OCI-LY7 (cell line): ENCODE data around the gene EFHD2. TPM values are rescaled to one million over a fixed set of nuclear protein-coding genes. Genes with fewer than 3 reads are reported as not detected.
"Not testable (repeated sequence)": the region's sequence is repeated elsewhere in the genome, so short reads cannot be mapped to it uniquely, and the experiment has no call there.

Experiments used
- BruUV-seq: library from RNA; stranded (reverse); fragments of 400-500 nt; replicated peaks from 2 replicates; lab custom pipeline; 2021; lab: Mats Ljungman, UMichigan
- CTCF ChIA-PET: fragments of 300-600 bp; sonication (Branson Sonifier 250); formaldehyde crosslinking; loops from one replicate; lab custom pipeline; 2022; ENCODE audit warnings: antibody characterized with exemption; ENCODE audit not compliant: unreplicated experiment; lab: Charles Lee
- POLR2A ChIA-PET: fragments of 300-600 bp; sonication (Branson Sonifier 250); formaldehyde crosslinking; loops from one replicate; lab custom pipeline; 2022; ENCODE audit warnings: antibody characterized with exemption; lab: Charles Lee
- DNase-seq: peaks from one replicate; pipeline ENCODE4 v3.0.0-alpha.2; 2015; ENCODE audit warnings: low spot score
- H2AFZ ChIP-seq: fragments of 200-600 bp; sonication (generic), shearing (Covaris generic); 2 replicates; pipeline ENCODE4 v1.6.1; 2014; ENCODE audit warnings: mild to moderate bottlenecking, antibody characterized with exemption, low read length, moderate library complexity
- H3K27ac ChIP-seq: fragments of 200-600 bp; sonication (generic); 2 replicates; pipeline ENCODE4 v1.5.1; 2014; ENCODE audit warnings: mixed run types, low read depth, mild to moderate bottlenecking, moderate library complexity, low read length, inconsistent platforms; ENCODE audit not compliant: poor library complexity, severe bottlenecking
- H3K36me3 ChIP-seq: fragments of 200-600 bp; sonication (generic); 2 replicates; pipeline ENCODE4 v1.6.1; 2014; ENCODE audit warnings: mild to moderate bottlenecking, antibody characterized with exemption, low read length, moderate library complexity, mixed read lengths; ENCODE audit not compliant: insufficient read depth
- H3K4me1 ChIP-seq: fragments of 200-600 bp; sonication (generic); 2 replicates; pipeline ENCODE4 v1.5.1; 2014; ENCODE audit warnings: mild to moderate bottlenecking, low read length; ENCODE audit not compliant: insufficient read depth, poor library complexity, severe bottlenecking
- H3K4me2 ChIP-seq: fragments of 200-600 bp; sonication (generic); 2 replicates; pipeline ENCODE4 v1.6.1; 2014; ENCODE audit warnings: mild to moderate bottlenecking, low read length
- H3K4me3 ChIP-seq: fragments of 200-600 bp; sonication (generic); 2 replicates; pipeline ENCODE4 v1.5.1; 2014; ENCODE audit warnings: mild to moderate bottlenecking, low read depth, low read length; ENCODE audit not compliant: poor library complexity, severe bottlenecking
- H3K79me2 ChIP-seq: fragments of 200-600 bp; sonication (generic); 2 replicates; pipeline ENCODE4 v1.6.1; 2016; ENCODE audit warnings: low read depth, mild to moderate bottlenecking, low read length, moderate library complexity, mixed read lengths; ENCODE audit not compliant: insufficient read depth
- H3K9me2 ChIP-seq: fragments of 200-600 bp; sonication (generic); 2 replicates; pipeline ENCODE4 v1.6.1; 2016; ENCODE audit warnings: mild to moderate bottlenecking, low read length, mixed read lengths; ENCODE audit not compliant: insufficient read depth
- H3K9me3 ChIP-seq: fragments of 200-600 bp; sonication (generic); 2 replicates; pipeline ENCODE4 v1.6.1; 2014; ENCODE audit warnings: mild to moderate bottlenecking, mixed run types, low read length, mixed read lengths
- H4K20me1 ChIP-seq: fragments of 200-600 bp; sonication (generic); 2 replicates; pipeline ENCODE4 v1.6.1; 2014; ENCODE audit warnings: mild to moderate bottlenecking, antibody characterized with exemption, low read length, moderate library complexity, mixed read lengths; ENCODE audit not compliant: insufficient read depth
- CTCF ChIP-seq: fragments of 200-600 bp; sonication (generic); conservative IDR thresholded peaks from 2 replicates; pipeline ENCODE4 v1.5.1; 2014; ENCODE audit warnings: mild to moderate bottlenecking, antibody characterized with exemption, low read length, moderate library complexity, mixed read lengths
- EZH2phosphoT487 ChIP-seq: fragments of 200-600 bp; sonication (generic); IDR thresholded peaks from 2 replicates; pipeline ENCODE4 v1.6.1; 2018; ENCODE audit warnings: low read depth, borderline replicate concordance, mild to moderate bottlenecking, mixed run types, antibody characterized with exemption, low read length, moderate library complexity, mixed read lengths
- intact Hi-C: fragments of 100-400 bp; cut with micrococcal nuclease; formaldehyde crosslinking; loops from one replicate; pipeline ENCODE4 v1.10.0; 2022; ENCODE audit not compliant: unreplicated experiment
- total RNA-seq, 2 experiments: library from RNA; depleted of rRNA in 1 of 2; stranded (reverse); fragments of >200 nt in 1 of 2; shearing (Covaris generic) in 1 of 2; gene quantifications; 2 replicates each; pipeline ENCODE4 v1.2.3, GENCODE V29; 2014 to 2022

The EFHD2 gene
- total RNA-seq, 2 experiments from 2014 or later, result 27.3 to 42.0 TPM

DNA sequence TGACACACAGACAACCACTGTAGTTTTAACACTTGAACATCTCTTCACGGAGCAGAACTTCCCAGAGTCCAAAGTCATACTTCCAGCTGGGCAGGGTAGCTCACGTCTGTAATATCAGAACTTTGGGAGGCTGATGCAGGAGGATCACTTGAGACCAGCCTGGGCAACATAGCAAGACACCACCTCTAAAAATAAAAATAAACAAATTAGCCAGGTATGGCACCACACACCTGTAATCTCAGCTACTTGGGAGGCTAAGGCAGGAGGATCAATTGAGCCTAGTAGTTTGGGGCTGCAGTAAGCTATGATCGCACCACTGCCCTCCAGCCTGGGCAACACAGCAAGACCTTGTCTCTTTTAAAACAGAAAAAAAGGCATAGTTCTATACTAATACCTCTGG, 24.3 kb upstream of the EFHD2 start:
- DNase-seq, result no peak
- H3K9me3 ChIP-seq, result no peaks in the 10 kb centered on the region
- no peaks in the 10 kb centered on the region for H3K79me2 ChIP-seq
- intact Hi-C loops, result no loop called here
- CTCF ChIA-PET, result no interaction called here
- TF ChIP-seq CTCF (no peak), EZH2phosphoT487 (no peak)
- no peaks in the 10 kb centered on the region for H3K36me3 ChIP-seq
- no peak overlapping the region for H2AFZ ChIP-seq
- H4K20me1 ChIP-seq, result no peaks in the 10 kb centered on the region
- BruUV-seq, result no TSS peak
- no peaks in the 10 kb centered on the region for H3K4me1 ChIP-seq
- no peak overlapping the region for H3K4me2 ChIP-seq
- H3K27ac ChIP-seq, result no peak overlapping the region
- POLR2A ChIA-PET, result interaction anchor here (0.6 to 1.4 kb wide), 2 partner anchors 14 to 1128 kb away, joined by 3 read pairs; no protein-coding TSS in a partner anchor
- H3K9me2 ChIP-seq, result no peaks in the 10 kb centered on the region
- H3K4me3 ChIP-seq, result no peak overlapping the region

DNA sequence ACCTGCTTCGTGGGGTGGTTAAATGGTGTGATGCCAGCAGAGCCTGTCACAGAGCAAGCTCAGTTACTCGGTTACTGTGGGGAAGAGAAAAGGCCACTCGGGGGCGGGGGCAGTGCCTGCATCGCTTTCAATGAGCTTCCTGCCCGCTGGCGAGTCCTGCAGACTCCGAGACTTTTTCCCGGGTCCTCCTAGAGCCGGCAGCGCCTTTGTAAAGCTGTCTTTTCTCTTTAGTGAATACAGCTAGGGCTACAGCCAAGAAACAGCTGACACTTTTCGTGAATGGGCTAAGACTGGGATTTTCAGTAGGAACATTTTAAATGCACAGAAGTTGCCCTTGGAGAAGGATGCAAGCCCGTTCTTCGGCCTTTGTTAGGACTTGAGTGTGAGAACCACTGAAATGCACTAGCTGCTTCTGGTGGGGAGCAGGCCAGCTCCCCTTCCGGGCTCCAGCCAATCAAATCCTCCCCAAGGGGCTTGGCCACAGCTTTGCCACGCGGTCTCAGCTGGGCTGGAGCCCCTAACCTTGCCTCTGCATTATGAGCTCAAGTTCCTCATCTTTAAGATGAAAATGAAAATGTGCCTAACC, 23.4 kb upstream of the EFHD2 start:
- H3K36me3 ChIP-seq, result no peaks in the 10 kb centered on the region
- H2AFZ ChIP-seq, result peak overlapping the region; percentile 56; the same call in 1 of the 2 replicates
- no peak for DNase-seq
- BruUV-seq, result no TSS peak
- no peaks in the 10 kb centered on the region for H3K9me2 ChIP-seq
- H3K4me1 ChIP-seq, result no peaks in the 10 kb centered on the region
- POLR2A ChIA-PET, result interaction anchor here (0.6 to 1.4 kb wide), 2 partner anchors 14 to 1128 kb away, joined by 3 read pairs; no protein-coding TSS in a partner anchor
- no peak overlapping the region for H3K4me2 ChIP-seq
- H3K9me3 ChIP-seq, result no peaks in the 10 kb centered on the region
- H3K79me2 ChIP-seq, result no peaks in the 10 kb centered on the region
- no peak overlapping the region for H3K4me3 ChIP-seq
- CTCF ChIA-PET, result no interaction called here
- H4K20me1 ChIP-seq, result no peaks in the 10 kb centered on the region
- no peak overlapping the region for H3K27ac ChIP-seq
- TF ChIP-seq CTCF, result no peak
- TF ChIP-seq EZH2phosphoT487, result no peak
- intact Hi-C loops, result no loop called here

DNA sequence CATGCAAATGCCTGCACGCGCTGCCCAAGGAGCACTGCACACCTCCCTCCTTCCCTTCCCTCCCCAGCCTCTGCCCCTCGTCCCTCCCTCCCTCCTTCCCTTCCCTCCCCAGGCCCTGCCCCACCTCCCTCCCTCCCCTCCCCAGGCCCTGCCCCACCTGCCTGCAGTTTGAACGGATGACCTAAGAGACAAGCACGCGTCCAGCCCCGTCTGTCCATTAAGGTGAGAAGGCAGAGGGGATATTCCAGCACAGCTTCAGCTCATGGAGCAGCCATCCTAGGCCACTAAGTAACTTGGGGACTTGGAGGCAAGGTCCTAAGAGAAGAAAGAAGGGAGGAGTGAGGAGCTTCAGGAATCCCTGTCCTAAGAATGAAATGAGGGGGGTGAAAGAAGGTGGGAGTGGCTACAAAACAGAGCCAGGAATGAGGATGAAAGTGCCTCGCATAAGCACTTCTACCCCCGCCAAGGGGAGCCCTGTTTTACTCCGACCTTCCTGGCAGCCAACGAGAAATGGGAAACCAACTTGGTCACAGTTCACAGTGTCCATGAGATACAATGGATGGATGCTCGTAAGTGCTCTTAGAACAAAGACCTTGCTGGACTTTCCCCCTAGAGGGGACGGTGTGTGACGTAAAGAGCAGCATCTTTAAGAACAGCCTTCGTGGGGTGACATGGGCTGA, 21.3 kb upstream of the EFHD2 start:
- Histone ChIP-seq H3K79me2 (no peaks in the 10 kb centered on the region), H3K9me3 (no peaks in the 10 kb centered on the region), H3K36me3 (no peaks in the 10 kb centered on the region), H3K27ac (no peak overlapping the region), H3K9me2 (no peaks in the 10 kb centered on the region), H3K4me2 (no peak overlapping the region), H3K4me3 (no peak overlapping the region), H3K4me1 (no peaks in the 10 kb centered on the region), H4K20me1 (no peaks in the 10 kb centered on the region), H2AFZ (no peak overlapping the region)
- POLR2A ChIA-PET, result no interaction called here
- DNase-seq, result no peak
- CTCF ChIA-PET, result no interaction called here
- TF ChIP-seq EZH2phosphoT487 (no peak), CTCF (no peak)
- BruUV-seq, result no TSS peak
- intact Hi-C loops, result no loop called here

DNA sequence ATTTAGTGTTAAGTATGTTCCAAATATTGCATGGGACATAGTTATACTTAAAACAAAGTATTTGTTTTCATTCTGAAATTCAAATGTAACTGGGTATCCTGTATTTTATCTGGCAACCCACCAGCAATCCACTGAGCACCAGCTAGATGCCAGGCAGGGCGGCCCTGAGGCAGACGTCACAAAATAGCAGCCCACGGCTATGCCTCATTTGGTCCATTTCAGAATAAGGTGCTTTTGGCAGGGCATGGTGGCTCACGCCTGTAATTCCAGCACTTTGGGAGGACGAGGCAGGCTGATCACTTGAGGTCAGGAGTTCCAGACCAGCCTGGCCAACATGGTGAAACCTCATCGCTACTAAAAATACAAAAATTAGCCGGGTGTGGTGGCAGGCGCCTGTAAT, 19.9 kb upstream of the EFHD2 start:
- H3K36me3 ChIP-seq, BruUV-seq, H3K4me1 ChIP-seq, H4K20me1 ChIP-seq, intact Hi-C loops, CTCF ChIA-PET, H3K9me3 ChIP-seq, H3K79me2 ChIP-seq, H3K4me3 ChIP-seq, DNase-seq, H2AFZ ChIP-seq, POLR2A ChIA-PET, H3K4me2 ChIP-seq, H3K27ac ChIP-seq, H3K9me2 ChIP-seq: not testable (repeated sequence)
